NCI-H748 (cell line): Measurements from ENCODE around the gene RCHY1.

Source experiments
- DNase-seq: peaks from one replicate; lab custom pipeline; 2025; ENCODE audit not compliant: unreplicated experiment; lab: John Stamatoyannopoulos, UW

Gene RCHY1

DNA sequence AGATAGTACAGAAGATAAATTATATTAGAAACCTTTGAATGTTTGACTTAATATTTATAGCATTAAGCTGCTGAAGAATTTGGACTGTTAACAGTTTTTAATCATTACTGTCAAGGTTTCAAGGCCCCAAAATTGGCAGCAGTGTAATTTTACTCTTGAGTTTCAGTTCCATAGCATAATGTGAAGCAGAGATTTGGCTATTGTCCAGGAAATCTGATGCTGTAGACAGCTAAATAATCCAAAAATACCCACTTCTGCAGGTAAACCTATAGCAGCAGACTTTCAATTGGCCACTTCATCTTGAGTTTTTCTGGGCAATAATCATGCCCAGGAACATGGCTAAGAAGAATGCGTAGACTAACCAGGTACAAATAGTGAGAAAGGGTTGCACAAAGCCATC lies 85.0 kb downstream of the RCHY1 start:
- DNase-seq = peak; percentile 54
